ENCODE measurements around the gene FZR1. TPM values are rescaled to one million over a fixed set of nuclear protein-coding genes. Genes with fewer than 3 reads are reported as not detected.

Gene FZR1
- total RNA-seq, 1 experiment from 2014 or later, result 53.4 TPM

- no peak for DNase-seq (ENCODE audit: low read depth in 1 of 2, low spot score in 2 of 2)
- Histone ChIP-seq H3K9me3 (replicated peaks) (no peaks in the 10 kb centered on the region), H3K27ac (no peak overlapping the region), H3K4me1 (replicated peaks) (no peaks in the 10 kb centered on the region), H3K4me3 (no peak overlapping the region), H3K36me3 (peaks cover 13% of the 10 kb centered on the region), H3K27me3 (replicated peaks) (no peaks in the 10 kb centered on the region)
Measured at GRCh38 chr19:3467437-3468198, 38.5 kb upstream of the FZR1 start.

DNA sequence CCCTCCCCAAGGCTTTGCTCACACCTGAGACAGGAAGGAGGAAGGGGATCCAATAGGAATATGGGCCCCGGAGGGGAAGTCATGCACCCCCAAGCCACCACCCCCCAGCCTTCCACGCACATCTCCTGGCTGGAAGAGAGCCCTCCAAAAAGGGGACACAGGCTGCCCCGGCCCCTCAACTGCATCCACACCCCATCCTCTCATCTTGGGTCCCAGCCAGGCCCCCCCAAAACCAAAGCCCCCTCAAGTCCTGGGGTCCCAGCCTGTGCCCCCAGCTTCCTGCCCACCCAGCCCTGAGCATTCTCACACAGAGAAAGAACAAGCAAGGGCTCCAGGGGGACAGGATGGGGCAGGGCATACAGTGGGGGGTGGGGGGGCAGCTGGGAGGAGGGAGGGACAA is 37.9 kb upstream of the FZR1 start:
- Histone ChIP-seq H3K36me3 (peaks cover 7% of the 10 kb centered on the region), H3K27ac (no peak overlapping the region), H3K27me3 (replicated peaks) (no peaks in the 10 kb centered on the region), H3K4me3 (no peak overlapping the region), H3K4me1 (replicated peaks) (no peaks in the 10 kb centered on the region), H3K9me3 (replicated peaks) (no peaks in the 10 kb centered on the region)
- DNase-seq (ENCODE audit: low read depth in 1 of 2, low spot score in 2 of 2), result no peak

GRCh38 chr19:3469638-3470499 is 36.2 kb upstream of the FZR1 start:
- no peak overlapping the region for H3K4me3 ChIP-seq
- no peak for DNase-seq (ENCODE audit: low read depth in 1 of 2, low spot score in 2 of 2)
- H3K4me1 ChIP-seq (replicated peaks), result no peaks in the 10 kb centered on the region
- H3K27ac ChIP-seq, result no peak overlapping the region
- 0 out of 2 replicates have a peak, but pooled peaks cover 2% of the 10 kb centered on the region for H3K27me3 ChIP-seq (replicated peaks)
- peaks cover 3% of the 10 kb centered on the region; the same call in 1 of the 2 replicates for H3K36me3 ChIP-seq
- H3K9me3 ChIP-seq (replicated peaks), result no peaks in the 10 kb centered on the region

DNA sequence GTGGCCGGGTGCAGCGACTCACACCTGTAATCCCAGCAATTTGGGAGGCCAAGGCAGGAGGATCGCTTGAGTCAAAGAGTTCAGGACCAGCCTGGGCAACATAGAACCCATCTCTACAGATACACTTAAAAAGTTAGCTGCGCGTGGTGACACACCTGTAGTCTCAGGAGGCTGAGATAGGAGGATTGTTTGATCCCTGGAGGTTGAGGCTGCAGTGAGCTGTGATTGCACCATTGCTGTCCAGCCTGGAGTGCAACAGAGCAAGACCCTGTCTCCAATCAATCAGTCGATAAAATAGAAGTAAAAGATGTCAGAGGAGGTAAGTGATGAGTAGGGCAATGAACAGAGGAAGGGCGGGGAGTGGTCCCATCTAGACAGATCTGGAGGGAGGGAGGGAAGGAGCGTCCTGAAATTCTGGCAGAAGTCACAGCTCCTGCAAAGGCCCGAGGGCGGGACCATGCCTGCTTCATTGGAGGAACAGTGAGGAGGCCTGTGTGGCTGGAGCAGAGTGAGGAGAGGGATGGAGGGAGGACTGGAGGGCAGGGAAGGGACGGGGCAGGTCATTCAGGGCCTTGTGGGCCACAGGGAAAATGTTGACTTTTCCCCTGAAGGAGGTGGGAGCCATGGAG is 35.5 kb upstream of the FZR1 start:
- no peak for DNase-seq (ENCODE audit: low read depth in 1 of 2, low spot score in 2 of 2)
- no peaks in the 10 kb centered on the region for H3K4me1 ChIP-seq (replicated peaks)
- H3K9me3 ChIP-seq (replicated peaks), result no peaks in the 10 kb centered on the region
- no peak overlapping the region for H3K4me3 ChIP-seq
- H3K36me3 ChIP-seq, result peaks cover 3% of the 10 kb centered on the region; the same call in 1 of the 2 replicates
- H3K27me3 ChIP-seq (replicated peaks), result 0 out of 2 replicates have a peak, but pooled peaks cover 3% of the 10 kb centered on the region
- no peak overlapping the region for H3K27ac ChIP-seq

GRCh38 chr19:3471954-3472655 is 34.0 kb upstream of the FZR1 start:
- H3K27ac ChIP-seq, result no peak overlapping the region
- H3K9me3 ChIP-seq (replicated peaks), result no peaks in the 10 kb centered on the region
- H3K4me1 ChIP-seq (replicated peaks), result no peaks in the 10 kb centered on the region
- DNase-seq (ENCODE audit: low read depth in 1 of 2, low spot score in 2 of 2), result peak in 1 of 2 experiments; percentile 38
- H3K4me3 ChIP-seq, result no peak overlapping the region
- 0 out of 2 replicates have a peak, but pooled peaks cover 3% of the 10 kb centered on the region for H3K27me3 ChIP-seq (replicated peaks)
- H3K36me3 ChIP-seq, result no peaks in the 10 kb centered on the region

GRCh38 chr19:3474010-3474409 is 32.1 kb upstream of the FZR1 start:
- H3K4me3 ChIP-seq, result no peak overlapping the region
- no peaks in the 10 kb centered on the region for H3K36me3 ChIP-seq
- no peaks in the 10 kb centered on the region for H3K9me3 ChIP-seq (replicated peaks)
- no peak for DNase-seq (ENCODE audit: low read depth in 1 of 2, low spot score in 2 of 2)
- H3K27me3 ChIP-seq (replicated peaks), result 0 out of 2 replicates have a peak, but pooled peaks cover 3% of the 10 kb centered on the region
- H3K4me1 ChIP-seq (replicated peaks), result no peaks in the 10 kb centered on the region
- no peak overlapping the region for H3K27ac ChIP-seq

DNA sequence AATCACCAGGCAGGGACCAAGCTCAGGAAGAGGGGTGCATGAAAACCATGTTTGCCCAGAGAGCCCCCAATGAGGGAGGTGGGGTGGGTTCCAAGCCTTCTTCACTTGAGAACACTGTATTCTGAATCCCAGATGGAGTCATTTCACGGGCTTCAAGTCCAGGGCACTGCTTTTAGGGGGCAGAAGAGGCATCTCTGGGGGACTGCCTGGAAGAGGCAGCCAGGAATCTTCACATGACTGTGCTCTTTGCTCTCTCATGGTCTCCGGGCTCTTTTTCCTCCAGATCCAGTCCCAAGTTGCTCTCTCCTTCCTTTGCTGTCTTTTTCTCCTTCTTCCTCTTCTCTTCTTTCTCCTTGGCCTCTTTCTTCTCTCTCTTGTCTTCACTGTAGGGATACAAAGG is 31.5 kb upstream of the FZR1 start:
- Histone ChIP-seq H3K9me3 (replicated peaks) (no peaks in the 10 kb centered on the region), H3K4me1 (replicated peaks) (no peaks in the 10 kb centered on the region), H3K4me3 (no peak overlapping the region), H3K27ac (no peak overlapping the region), H3K36me3 (no peaks in the 10 kb centered on the region), H3K27me3 (replicated peaks) (0 out of 2 replicates have a peak, but pooled peaks cover 3% of the 10 kb centered on the region)
- DNase-seq (ENCODE audit: low read depth in 1 of 2, low spot score in 2 of 2), result no peak

DNA sequence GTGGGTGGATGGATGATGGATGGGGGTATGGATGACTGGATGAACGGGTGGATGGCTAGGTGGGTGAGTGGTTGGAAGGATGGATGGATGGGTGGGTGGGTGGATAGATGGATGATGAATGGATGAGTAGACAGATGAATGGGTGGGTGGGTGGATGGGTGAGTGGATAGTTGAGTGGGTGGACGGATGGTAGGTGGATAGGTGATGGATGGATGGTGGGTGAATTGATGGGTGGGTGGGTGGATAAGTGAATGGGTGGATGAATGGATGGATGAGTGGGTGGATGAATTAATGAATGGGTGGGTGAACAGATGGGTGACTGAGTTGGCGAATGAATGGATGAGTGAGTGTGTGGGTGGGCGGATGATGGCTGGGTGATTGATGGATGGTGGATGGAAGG is 30.7 kb upstream of the FZR1 start:
- no peaks in the 10 kb centered on the region for H3K36me3 ChIP-seq
- H3K4me3 ChIP-seq, result no peak overlapping the region
- H3K4me1 ChIP-seq (replicated peaks), result no peaks in the 10 kb centered on the region

GRCh38 chr19:3476830-3477229 is 29.3 kb upstream of the FZR1 start:
- H3K4me1 ChIP-seq (replicated peaks), result no peaks in the 10 kb centered on the region
- no peaks in the 10 kb centered on the region for H3K36me3 ChIP-seq
- no peak overlapping the region for H3K4me3 ChIP-seq
- H3K27ac ChIP-seq, result no peak overlapping the region
- DNase-seq (ENCODE audit: low read depth in 1 of 2, low spot score in 2 of 2), result no peak
- peaks cover 18% of the 10 kb centered on the region for H3K27me3 ChIP-seq (replicated peaks)
- no peaks in the 10 kb centered on the region for H3K9me3 ChIP-seq (replicated peaks)

More for the DNA sequence above, 30.7 kb upstream of the FZR1 start:
- no peak for DNase-seq (ENCODE audit: low read depth in 1 of 2, low spot score in 2 of 2)
- peaks cover 5% of the 10 kb centered on the region for H3K27me3 ChIP-seq (replicated peaks)
- no peak overlapping the region for H3K27ac ChIP-seq
- no peaks in the 10 kb centered on the region for H3K9me3 ChIP-seq (replicated peaks)

DNA sequence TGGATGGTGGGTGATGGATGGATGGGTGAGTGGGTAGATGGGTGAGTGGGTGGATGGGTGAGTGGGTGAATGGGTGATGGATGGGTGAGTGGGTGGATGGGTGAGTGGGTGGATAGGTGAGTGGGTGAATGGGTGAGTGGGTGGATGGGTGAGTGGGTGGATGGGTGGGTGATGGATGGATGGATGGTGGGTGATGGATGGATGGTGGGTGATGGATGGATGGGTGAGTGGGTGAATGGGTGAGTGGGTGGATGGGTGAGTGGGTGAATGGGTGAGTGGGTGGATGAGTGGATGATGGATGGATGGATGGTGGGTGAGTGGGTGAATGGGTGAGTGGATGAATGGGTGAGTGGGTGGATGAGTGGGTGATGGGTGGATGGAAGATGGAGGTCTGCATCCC is 28.6 kb upstream of the FZR1 start:
- no peak overlapping the region for H3K4me3 ChIP-seq
- DNase-seq (ENCODE audit: low read depth in 1 of 2, low spot score in 2 of 2), result no peak
- no peak overlapping the region for H3K27ac ChIP-seq
- H3K27me3 ChIP-seq (replicated peaks), result peaks cover 25% of the 10 kb centered on the region
- H3K36me3 ChIP-seq, result no peaks in the 10 kb centered on the region
- H3K4me1 ChIP-seq (replicated peaks), result no peaks in the 10 kb centered on the region
- H3K9me3 ChIP-seq (replicated peaks), result no peaks in the 10 kb centered on the region

GRCh38 chr19:3477951-3478350 is 28.2 kb upstream of the FZR1 start:
- no peak for DNase-seq (ENCODE audit: low read depth in 1 of 2, low spot score in 2 of 2)
- H3K4me1 ChIP-seq (replicated peaks), result peaks cover 2% of the 10 kb centered on the region
- H3K27ac ChIP-seq, result no peak overlapping the region
- no peak overlapping the region for H3K4me3 ChIP-seq
- H3K36me3 ChIP-seq, result no peaks in the 10 kb centered on the region
- peaks cover 28% of the 10 kb centered on the region for H3K27me3 ChIP-seq (replicated peaks)
- no peaks in the 10 kb centered on the region for H3K9me3 ChIP-seq (replicated peaks)

- Histone ChIP-seq H3K27me3 (replicated peaks) (peaks cover 34% of the 10 kb centered on the region), H3K9me3 (replicated peaks) (no peaks in the 10 kb centered on the region), H3K36me3 (no peaks in the 10 kb centered on the region), H3K27ac (no peak overlapping the region), H3K4me1 (replicated peaks) (peaks cover 5% of the 10 kb centered on the region), H3K4me3 (no peak overlapping the region)
- no peak for DNase-seq (ENCODE audit: low read depth in 1 of 2, low spot score in 2 of 2)
Measured at GRCh38 chr19:3478409-3479176, 27.5 kb upstream of the FZR1 start.

Data from SJSA1 (cell line).